AG09319 (cell line): ENCODE results near the gene GPR50.
A peak's percentile ranks its signal among the peaks of the same experiment; 100 is the strongest.

Experiments
- DNase-seq: peaks from one replicate; pipeline ENCODE4 v3.0.0-alpha.2; 2010; ENCODE audit warnings: low read depth; ENCODE audit errors: extremely low read depth
- TF ChIP-seq, protein P1 (sequence below): IDR thresholded peaks from 2 replicates; pipeline ENCODE4 v1.5.1; 2011; ENCODE audit warnings: low read depth, mild to moderate bottlenecking, inconsistent platforms, low read length, moderate library complexity

GPR50 gene

DNA sequence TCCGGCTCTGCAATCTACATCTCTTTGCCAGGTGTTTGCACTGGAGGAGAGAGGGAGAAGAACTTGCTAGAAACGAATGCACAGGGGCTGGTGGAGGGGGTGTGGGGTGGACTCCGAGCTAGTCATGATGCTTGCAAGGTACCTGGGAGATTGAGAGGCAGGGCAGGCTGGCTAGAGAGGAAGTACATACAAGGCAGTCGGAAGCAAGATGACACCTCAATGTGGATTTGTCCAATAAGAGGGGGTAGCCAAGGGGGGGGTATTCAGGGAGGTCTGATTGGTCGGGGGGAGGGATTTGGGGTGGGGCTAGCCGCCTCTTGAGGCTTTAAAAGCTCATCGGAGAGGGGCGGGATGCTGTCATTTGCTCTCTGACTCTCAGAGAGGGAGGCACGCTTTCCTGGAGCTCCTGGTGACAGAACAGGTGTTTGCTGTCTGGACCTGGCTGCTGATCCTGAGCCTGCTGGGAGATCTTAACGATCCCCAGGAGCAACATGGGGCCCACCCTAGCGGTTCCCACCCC is at the start of gene GPR50:
Gene GPR50, plus strand, starts transcription at position 354 of the 520 bp plus-strand sequence. Its CDS starts 138 bp downstream, at position 492.
- TF ChIP-seq, protein P1, sequence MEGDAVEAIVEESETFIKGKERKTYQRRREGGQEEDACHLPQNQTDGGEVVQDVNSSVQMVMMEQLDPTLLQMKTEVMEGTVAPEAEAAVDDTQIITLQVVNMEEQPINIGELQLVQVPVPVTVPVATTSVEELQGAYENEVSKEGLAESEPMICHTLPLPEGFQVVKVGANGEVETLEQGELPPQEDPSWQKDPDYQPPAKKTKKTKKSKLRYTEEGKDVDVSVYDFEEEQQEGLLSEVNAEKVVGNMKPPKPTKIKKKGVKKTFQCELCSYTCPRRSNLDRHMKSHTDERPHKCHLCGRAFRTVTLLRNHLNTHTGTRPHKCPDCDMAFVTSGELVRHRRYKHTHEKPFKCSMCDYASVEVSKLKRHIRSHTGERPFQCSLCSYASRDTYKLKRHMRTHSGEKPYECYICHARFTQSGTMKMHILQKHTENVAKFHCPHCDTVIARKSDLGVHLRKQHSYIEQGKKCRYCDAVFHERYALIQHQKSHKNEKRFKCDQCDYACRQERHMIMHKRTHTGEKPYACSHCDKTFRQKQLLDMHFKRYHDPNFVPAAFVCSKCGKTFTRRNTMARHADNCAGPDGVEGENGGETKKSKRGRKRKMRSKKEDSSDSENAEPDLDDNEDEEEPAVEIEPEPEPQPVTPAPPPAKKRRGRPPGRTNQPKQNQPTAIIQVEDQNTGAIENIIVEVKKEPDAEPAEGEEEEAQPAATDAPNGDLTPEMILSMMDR = no peak
- no peak for DNase-seq

- TF ChIP-seq, protein P1 = no peak
- DNase-seq = no peak
Measured at GRCh38 chrX:151132531-151132930, 43.9 kb upstream of the GPR50 start.

GRCh38 chrX:151151665-151152267 is 24.6 kb upstream of the GPR50 start:
- DNase-seq = peak; percentile 10
- TF ChIP-seq, protein P1 = peak; percentile 72

DNA sequence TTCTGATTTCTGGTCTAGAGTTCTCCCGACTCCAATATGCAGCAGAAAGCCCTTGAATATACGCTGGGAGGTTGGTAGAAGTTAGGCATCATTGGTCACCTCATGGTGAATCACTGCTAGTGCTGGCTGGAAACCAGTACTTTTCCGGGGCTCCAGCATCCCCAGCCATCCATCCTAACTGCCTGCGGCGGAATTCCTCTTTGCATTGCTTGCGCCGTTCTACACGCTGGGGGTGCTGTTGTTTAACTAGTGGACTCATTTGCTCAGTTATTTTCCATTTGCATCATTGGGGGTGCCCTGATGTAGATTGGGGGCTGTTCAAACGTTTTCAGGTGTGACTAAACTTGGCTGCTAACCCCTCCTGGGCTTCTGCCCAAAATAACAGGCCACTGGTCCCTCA is 23.3 kb upstream of the GPR50 start:
- TF ChIP-seq, protein P1 = no peak; the same call in 1 of the 2 replicates
- DNase-seq = no peak

- TF ChIP-seq, protein P1 = no peak
- no peak for DNase-seq
Measured at GRCh38 chrX:151153667-151154066, 22.7 kb upstream of the GPR50 start.

- TF ChIP-seq, protein P1 = no peak
Measured at GRCh38 chrX:151155234-151155633, 21.1 kb upstream of the GPR50 start.

GRCh38 chrX:151161690-151162089 is 14.7 kb upstream of the GPR50 start:
- DNase-seq = no peak
- TF ChIP-seq, protein P1 = no peak

More at GRCh38 chrX:151155234-151155633, 21.1 kb upstream of the GPR50 start:
- DNase-seq = no peak
